H9 (cell line): ENCODE measurements around the gene CD300LG. TPM values are rescaled to one million over a fixed set of nuclear protein-coding genes. Genes with fewer than 3 reads are reported as not detected.

Experiments
- DNase-seq: peaks from one replicate; pipeline ENCODE4 v3.0.0-alpha.2; 2017
- H2AFZ ChIP-seq: one replicate; pipeline ENCODE4 v1.6.1; 2013; ENCODE audit warnings: mild to moderate bottlenecking, low read length, control low read depth, moderate library complexity
- H2AK5ac ChIP-seq: 2 replicates; pipeline ENCODE4 v1.6.1; 2013; ENCODE audit warnings: low read length, control low read depth, mixed read lengths; ENCODE audit not compliant: insufficient read length
- H2BK120ac ChIP-seq: one replicate; pipeline ENCODE4 v1.6.1; 2013; ENCODE audit warnings: low read depth, mild to moderate bottlenecking, low read length, control low read depth, inconsistent platforms; ENCODE audit not compliant: poor library complexity, severe bottlenecking
- H2BK12ac ChIP-seq: 2 replicates; pipeline ENCODE4 v1.6.1; 2013; ENCODE audit warnings: low read length, control low read depth, mixed read lengths, low read depth; ENCODE audit not compliant: insufficient read length
- H2BK15ac ChIP-seq: 2 replicates; pipeline ENCODE4 v1.6.1; 2013; ENCODE audit warnings: low read depth, low read length, control low read depth
- H2BK20ac ChIP-seq: one replicate; pipeline ENCODE4 v1.6.1; 2013; ENCODE audit warnings: low read depth, mild to moderate bottlenecking, low read length, control low read depth, inconsistent platforms; ENCODE audit not compliant: poor library complexity, severe bottlenecking
- H2BK5ac ChIP-seq: 2 replicates; pipeline ENCODE4 v1.6.1; 2013; ENCODE audit warnings: low read length, control low read depth, mixed read lengths; ENCODE audit not compliant: insufficient read length
- H3K14ac ChIP-seq: 2 replicates; pipeline ENCODE4 v1.6.1; 2013; ENCODE audit warnings: low read length, control low read depth; ENCODE audit not compliant: insufficient read depth
- H3K18ac ChIP-seq: 2 replicates; pipeline ENCODE4 v1.6.1; 2013; ENCODE audit warnings: low read depth, mild to moderate bottlenecking, mixed read lengths, low read length, control low read depth; ENCODE audit not compliant: insufficient read length
- H3K23ac ChIP-seq: 2 replicates; pipeline ENCODE4 v1.6.1; 2013; ENCODE audit warnings: low read length, control low read depth, mixed read lengths, low read depth; ENCODE audit not compliant: insufficient read length
- H3K23me2 ChIP-seq: 2 replicates; pipeline ENCODE4 v1.6.1; 2013; ENCODE audit warnings: low read depth, mild to moderate bottlenecking, mixed read lengths, low read length, control low read depth; ENCODE audit not compliant: insufficient read length, poor library complexity, severe bottlenecking
- H3K27ac ChIP-seq: 2 replicates; pipeline ENCODE4 v1.5.1; 2013; ENCODE audit warnings: low read length, control low read depth, mixed read lengths, low read depth; ENCODE audit not compliant: insufficient read length
- H3K27me3 ChIP-seq: 2 replicates; pipeline ENCODE4 v1.6.1; 2013; ENCODE audit warnings: low read length, control low read depth, inconsistent platforms; ENCODE audit not compliant: insufficient read depth
- H3K4ac ChIP-seq: 2 replicates; pipeline ENCODE4 v1.6.1; 2013; ENCODE audit warnings: low read depth, mild to moderate bottlenecking, control low read depth, inconsistent platforms, low read length, moderate library complexity
- H3K4me1 ChIP-seq: 2 replicates; pipeline ENCODE4 v1.6.1; 2013; ENCODE audit warnings: low read length, control low read depth, inconsistent platforms; ENCODE audit not compliant: insufficient read depth
- H3K4me2 ChIP-seq: 2 replicates; pipeline ENCODE4 v1.6.1; 2013; ENCODE audit warnings: low read length, control low read depth, mixed read lengths; ENCODE audit not compliant: insufficient read length, insufficient read depth
- H3K56ac ChIP-seq: 2 replicates; pipeline ENCODE4 v1.6.1; 2013; ENCODE audit warnings: low read depth, mild to moderate bottlenecking, mixed read lengths, low read length, control low read depth; ENCODE audit not compliant: insufficient read length
- H3K79me1 ChIP-seq: 2 replicates; pipeline ENCODE4 v1.6.1; 2013; ENCODE audit warnings: low read depth, mild to moderate bottlenecking, moderate library complexity, low read length, control low read depth, inconsistent platforms; ENCODE audit not compliant: insufficient read depth, poor library complexity, severe bottlenecking
- H3K79me2 ChIP-seq: 2 replicates; pipeline ENCODE4 v1.6.1; 2013; ENCODE audit warnings: low read length, control low read depth, inconsistent platforms; ENCODE audit not compliant: insufficient read depth
- H3K9ac ChIP-seq: 2 replicates; pipeline ENCODE4 v1.6.1; 2013; ENCODE audit warnings: low read length, control low read depth, mixed read lengths; ENCODE audit not compliant: insufficient read length; ENCODE audit errors: extremely low read depth
- H3K9me3 ChIP-seq: one replicate; pipeline ENCODE4 v1.6.1; 2013; ENCODE audit warnings: low read depth, low read length, inconsistent platforms; ENCODE audit not compliant: control insufficient read depth
- H3T11ph ChIP-seq: one replicate; pipeline ENCODE4 v1.6.1; 2013; ENCODE audit warnings: mild to moderate bottlenecking, low read length, control low read depth, inconsistent platforms
- H4K20me1 ChIP-seq: one replicate; pipeline ENCODE4 v1.6.1; 2013; ENCODE audit not compliant: control insufficient read depth, insufficient read length, insufficient read depth
- H4K5ac ChIP-seq: 2 replicates; pipeline ENCODE4 v1.6.1; 2013; ENCODE audit warnings: low read depth, mild to moderate bottlenecking, mixed read lengths, low read length, control low read depth; ENCODE audit not compliant: insufficient read length
- H4K8ac ChIP-seq: replicated peaks from 2 replicates; pipeline ENCODE4 v1.6.1; 2013; ENCODE audit warnings: low read length, control low read depth, mixed read lengths, low read depth; ENCODE audit not compliant: insufficient read length
- H4K91ac ChIP-seq: 2 replicates; pipeline ENCODE4 v1.6.1; 2013; ENCODE audit warnings: low read depth, mild to moderate bottlenecking, moderate library complexity, mixed read lengths, low read length, control low read depth; ENCODE audit not compliant: insufficient read length
- H3K27ac Mint-ChIP-seq, 3 experiments: 2 replicates in 2 of 3; 3 replicates in 1 of 3; pipeline ENCODE4 v1.8.0; 2020 to 2021; ENCODE audit warnings: mixed read lengths in 3 of 3, mild to moderate bottlenecking in 1 of 3, moderate library complexity in 1 of 3
- H3K27me3 Mint-ChIP-seq: 2 replicates; pipeline ENCODE4 v1.8.0; 2021; ENCODE audit warnings: low read depth, mild to moderate bottlenecking, moderate library complexity, mixed read lengths
- H3K36me3 Mint-ChIP-seq, 3 experiments: 2 replicates in 2 of 3; 3 replicates in 1 of 3; pipeline ENCODE4 v1.8.0; 2020 to 2021; ENCODE audit warnings: low read depth in 3 of 3, mixed read lengths in 3 of 3; ENCODE audit not compliant: insufficient read depth in 1 of 3
- H3K4me1 Mint-ChIP-seq, 2 experiments: 2 replicates each; pipeline ENCODE4 v1.8.0; 2020; ENCODE audit warnings: mixed read lengths in 2 of 2
- H3K4me3 Mint-ChIP-seq, 2 experiments: 2 replicates in 1 of 2; 3 replicates in 1 of 2; pipeline ENCODE4 v1.8.0; 2020 to 2021; ENCODE audit warnings: mild to moderate bottlenecking in 2 of 2, mixed read lengths in 2 of 2, moderate library complexity in 1 of 2
- H3K9me3 Mint-ChIP-seq, 2 experiments: 2 replicates in 1 of 2; 3 replicates in 1 of 2; pipeline ENCODE4 v1.8.0; 2020; ENCODE audit warnings: mild to moderate bottlenecking in 2 of 2, mixed read lengths in 2 of 2, moderate library complexity in 1 of 2
- WGBS: extraction: QIAGEN DNeasy Blood & Tissue Kit; methylation state at CpG from one replicate; pipeline ENCODE4 v1.1.7; 2013; ENCODE audit warnings: missing lambda C conversion rate, low lambda C conversion rate, mixed read lengths; ENCODE audit not compliant: insufficient read length; ENCODE audit errors: extremely low coverage; 5-methylcytosine and 5-hydroxymethylcytosine counted together
- total RNA-seq: library from RNA; stranded (reverse); gene quantifications from 2 replicates; pipeline ENCODE4 v1.2.1, GENCODE V29; 2021
- TF ChIP-seq, protein P1 (sequence below): fragments of 200-600 bp; sonication (generic); conservative IDR thresholded peaks from 3 replicates; pipeline ENCODE4 v1.8.0; 2021; ENCODE audit warnings: antibody characterized with exemption, mild to moderate bottlenecking

CD300LG gene
- total RNA-seq, 1 experiment from 2014 or later = not detected

DNA sequence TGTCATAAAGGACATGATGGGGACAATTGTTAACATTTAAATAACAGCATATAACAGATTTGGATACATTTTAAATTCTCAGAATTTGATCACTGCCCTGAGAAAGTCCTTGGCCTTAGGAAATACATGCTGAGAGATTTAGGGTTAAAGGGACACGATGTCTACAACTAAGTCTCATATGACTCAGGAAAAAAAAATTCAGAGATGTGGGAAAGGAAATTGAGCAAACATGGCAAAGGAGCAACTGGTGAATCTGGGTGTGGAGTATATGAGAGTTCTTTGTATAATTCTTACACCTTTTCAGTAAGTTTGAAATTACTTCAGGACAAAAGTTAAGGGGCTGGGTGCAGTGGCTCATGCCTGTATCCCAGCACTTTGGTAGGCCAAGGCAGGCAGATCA is 32.3 kb upstream of the CD300LG start:
- H4K91ac ChIP-seq = no peak overlapping the region
- no peak overlapping the region for H2AFZ ChIP-seq
- H2BK5ac ChIP-seq = no peak overlapping the region
- no peaks in the 10 kb centered on the region for H3K23me2 ChIP-seq
- Mint-ChIP-seq H3K4me1 (peaks cover 15 to 16% of the 10 kb centered on the region in 2 experiments), H3K9me3 (no peaks in the 10 kb centered on the region), H3K4me3 (no peak overlapping the region), H3K27me3 (no peaks in the 10 kb centered on the region), H3K36me3 (peaks cover 0 to 3% (median 0%) of the 10 kb centered on the region in 3 experiments; a peak in 5 of 7 replicates), H3K27ac (no peak overlapping the region; a peak in 1 of 7 replicates)
- H3K4me2 ChIP-seq = no peak overlapping the region
- no peaks in the 10 kb centered on the region for H3K27me3 ChIP-seq
- H3K14ac ChIP-seq = no peak overlapping the region
- no peak overlapping the region for H3K9ac ChIP-seq
- no peak overlapping the region for H2BK12ac ChIP-seq
- H3K23ac ChIP-seq = no peak overlapping the region
- no peak overlapping the region for H3K27ac ChIP-seq
- no peak overlapping the region for H3K4ac ChIP-seq
- H3K4me1 ChIP-seq = no peaks in the 10 kb centered on the region
- H3K56ac ChIP-seq = no peak overlapping the region
- H3T11ph ChIP-seq = no peak overlapping the region
- H3K79me1 ChIP-seq = no peaks in the 10 kb centered on the region
- H2AK5ac ChIP-seq = no peak overlapping the region
- H3K18ac ChIP-seq = no peak overlapping the region
- H3K79me2 ChIP-seq = no peaks in the 10 kb centered on the region
- DNase-seq = no peak
- TF ChIP-seq, protein P1, sequence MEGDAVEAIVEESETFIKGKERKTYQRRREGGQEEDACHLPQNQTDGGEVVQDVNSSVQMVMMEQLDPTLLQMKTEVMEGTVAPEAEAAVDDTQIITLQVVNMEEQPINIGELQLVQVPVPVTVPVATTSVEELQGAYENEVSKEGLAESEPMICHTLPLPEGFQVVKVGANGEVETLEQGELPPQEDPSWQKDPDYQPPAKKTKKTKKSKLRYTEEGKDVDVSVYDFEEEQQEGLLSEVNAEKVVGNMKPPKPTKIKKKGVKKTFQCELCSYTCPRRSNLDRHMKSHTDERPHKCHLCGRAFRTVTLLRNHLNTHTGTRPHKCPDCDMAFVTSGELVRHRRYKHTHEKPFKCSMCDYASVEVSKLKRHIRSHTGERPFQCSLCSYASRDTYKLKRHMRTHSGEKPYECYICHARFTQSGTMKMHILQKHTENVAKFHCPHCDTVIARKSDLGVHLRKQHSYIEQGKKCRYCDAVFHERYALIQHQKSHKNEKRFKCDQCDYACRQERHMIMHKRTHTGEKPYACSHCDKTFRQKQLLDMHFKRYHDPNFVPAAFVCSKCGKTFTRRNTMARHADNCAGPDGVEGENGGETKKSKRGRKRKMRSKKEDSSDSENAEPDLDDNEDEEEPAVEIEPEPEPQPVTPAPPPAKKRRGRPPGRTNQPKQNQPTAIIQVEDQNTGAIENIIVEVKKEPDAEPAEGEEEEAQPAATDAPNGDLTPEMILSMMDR = no peak
- no peaks in the 10 kb centered on the region for H3K9me3 ChIP-seq
- H2BK15ac ChIP-seq = no peak overlapping the region
- H4K5ac ChIP-seq = no peak overlapping the region
- H4K20me1 ChIP-seq = no peaks in the 10 kb centered on the region
- no peak overlapping the region for H2BK120ac ChIP-seq
- no CpG with 5 or more reads among the region's 1 CpG for WGBS
- H4K8ac ChIP-seq = no peak overlapping the region
- H2BK20ac ChIP-seq = no peak overlapping the region
